HepG2 (cell line): ENCODE data around the gene NDE1. TPM values are rescaled to one million over a fixed set of nuclear protein-coding genes. Genes with fewer than 3 reads are reported as not detected.

Experiments used
- BCL6 ChIP-seq: IDR thresholded peaks from 2 replicates; pipeline ENCODE4 v1.6.1; 2016; ENCODE audit warnings: missing genetic modification reagents, missing compliant biosample characterization
- POLR2G ChIP-seq: fragments of 200-400 bp; formaldehyde crosslinking; IDR thresholded peaks from 2 replicates; pipeline ENCODE4 v1.6.1; 2018; ENCODE audit warnings: mild to moderate bottlenecking, low read depth, low read length, moderate library complexity
- RARA ChIP-seq: IDR thresholded peaks from 2 replicates; pipeline ENCODE4 v1.6.1; 2016; ENCODE audit warnings: missing genetic modification reagents, missing compliant biosample characterization
- SMAD1 ChIP-seq: sonication (generic); formaldehyde crosslinking; IDR thresholded peaks from 2 replicates; pipeline ENCODE4 v1.4.0; 2020; ENCODE audit warnings: missing genetic modification reagents, low read depth, mild to moderate bottlenecking, borderline replicate concordance
- ZNF17 ChIP-seq: sonication (generic); formaldehyde crosslinking; IDR thresholded peaks from 2 replicates; pipeline ENCODE4 v1.5.0; 2020; ENCODE audit warnings: mild to moderate bottlenecking, missing genetic modification reagents
- ZNF512 ChIP-seq: sonication (generic); formaldehyde crosslinking; IDR thresholded peaks from 2 replicates; pipeline ENCODE4 v1.4.0; 2020; ENCODE audit warnings: mild to moderate bottlenecking, missing genetic modification reagents
- ZNF564 ChIP-seq: sonication (generic); formaldehyde crosslinking; IDR thresholded peaks from 2 replicates; pipeline ENCODE4 v1.8.1; 2023; ENCODE audit warnings: mild to moderate bottlenecking, missing genetic modification reagents
- ZNF639 ChIP-seq: conservative IDR thresholded peaks from 2 replicates; pipeline ENCODE4 v1.6.1; 2018; ENCODE audit warnings: missing genetic modification reagents
- ZNF691 ChIP-seq: sonication (generic); formaldehyde crosslinking; IDR thresholded peaks from 2 replicates; pipeline ENCODE4 v1.4.0; 2020; ENCODE audit warnings: missing genetic modification reagents, low read depth, mild to moderate bottlenecking, borderline replicate concordance
- ZNF776 ChIP-seq: sonication (generic); formaldehyde crosslinking; IDR thresholded peaks from 2 replicates; pipeline ENCODE4 v1.4.0; 2020; ENCODE audit warnings: mild to moderate bottlenecking, missing genetic modification reagents
- polyA plus RNA-seq, 8 experiments: library from polyadenylated mRNA; depleted of rRNA in 3 of 8; stranded (reverse) in 7 of 8; unstranded in 1 of 8; fragments of >200 nt; fragmentation: Illumina TruSeq in 4 of 8; extraction: Trizol in 4 of 8; gene quantifications; 2 replicates each; pipeline versions ENCODE4 v1.2.1 to v1.2.3, GENCODE V29; 2011 to 2016; ENCODE audit warnings: low read depth in 4 of 8, missing spikeins in 1 of 8, mixed read lengths in 1 of 8; ENCODE audit not compliant: insufficient read depth in 1 of 8
- total RNA-seq, 5 experiments: library from RNA; depleted of rRNA; stranded (reverse); fragments of >200 nt; fragmentation: Illumina TruSeq; extraction: Trizol; gene quantifications; 2 replicates each; pipeline ENCODE4 v1.2.3, GENCODE V29; 2016; ENCODE audit warnings: low read depth in 1 of 5
- TF ChIP-seq, protein P1 (sequence below): IDR thresholded peaks from 2 replicates; pipeline ENCODE4 v1.6.1; 2018; ENCODE audit warnings: missing genetic modification reagents
- TF ChIP-seq, protein P2 (sequence below), 2 experiments: sonication (generic) in 1 of 2; formaldehyde crosslinking in 1 of 2; IDR thresholded peaks; 2 replicates each; pipeline versions ENCODE4 v1.4.0 to v1.6.1; 2016 to 2020; ENCODE audit warnings: borderline replicate concordance in 1 of 2, low read depth in 1 of 2, mild to moderate bottlenecking in 1 of 2, missing genetic modification reagents in 1 of 2

The NDE1 gene
- total and polyA plus RNA-seq, 2 of the 13 experiments (the other 11 are each of a cell fraction or from before 2014, with no cell fraction given) = 40.9 to 72.5 TPM

DNA sequence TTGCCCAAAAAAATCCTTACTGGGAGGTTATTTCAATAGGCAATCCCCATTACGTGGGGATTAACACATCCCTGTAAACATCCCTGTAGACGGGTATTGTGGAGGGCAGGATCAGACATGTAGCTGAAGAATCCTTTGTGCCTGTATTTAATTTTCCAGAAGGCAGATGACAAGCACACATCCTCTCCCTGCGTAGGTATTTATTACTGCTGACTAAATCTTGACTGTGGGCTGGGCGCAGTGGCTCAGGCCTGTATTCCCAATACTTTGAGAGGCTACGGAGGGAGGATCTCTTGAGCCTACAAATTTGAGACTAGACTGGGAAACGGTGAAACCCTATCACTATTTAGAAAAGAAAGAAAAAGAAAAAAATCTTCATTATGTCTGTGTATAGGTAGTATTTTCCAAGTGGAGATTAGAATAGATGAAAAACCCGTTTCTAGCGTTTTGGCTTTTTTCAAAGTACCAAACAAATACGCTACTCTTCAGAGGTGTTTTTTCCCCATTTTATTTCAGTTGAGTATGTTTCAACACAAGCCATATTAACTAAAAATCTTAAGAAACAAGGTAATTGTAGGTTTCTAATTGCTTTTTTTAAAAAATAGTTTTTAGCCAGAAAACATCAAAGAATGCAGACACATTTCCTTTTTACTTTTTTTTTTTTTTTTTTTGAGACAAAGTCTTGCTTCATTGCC lies 5.6 kb upstream of the NDE1 start (continued):
- TF ChIP-seq ZNF639 (CRISPR knock-in tag) (0 out of 2 replicates have a peak, but pooled peaks have one; percentile 54), BCL6 (CRISPR knock-in tag) (peak; percentile 54; the same call in 1 of the 2 replicates), RARA (CRISPR knock-in tag) (peak; percentile 38; the same call in 1 of the 2 replicates), ZNF776 (no peak), POLR2G (peak; percentile 48; the same call in 1 of the 2 replicates), ZNF512 (CRISPR knock-in tag) (peak; percentile 65; the same call in 1 of the 2 replicates), ZNF17 (CRISPR knock-in tag) (no peak), ZNF691 (CRISPR knock-in tag) (0 out of 2 replicates have a peak, but pooled peaks have one; percentile 44), SMAD1 (CRISPR knock-in tag) (no peak), ZNF564 (CRISPR knock-in tag) (peak; percentile 6; the same call in 1 of the 2 replicates)
- TF ChIP-seq, protein P1, sequence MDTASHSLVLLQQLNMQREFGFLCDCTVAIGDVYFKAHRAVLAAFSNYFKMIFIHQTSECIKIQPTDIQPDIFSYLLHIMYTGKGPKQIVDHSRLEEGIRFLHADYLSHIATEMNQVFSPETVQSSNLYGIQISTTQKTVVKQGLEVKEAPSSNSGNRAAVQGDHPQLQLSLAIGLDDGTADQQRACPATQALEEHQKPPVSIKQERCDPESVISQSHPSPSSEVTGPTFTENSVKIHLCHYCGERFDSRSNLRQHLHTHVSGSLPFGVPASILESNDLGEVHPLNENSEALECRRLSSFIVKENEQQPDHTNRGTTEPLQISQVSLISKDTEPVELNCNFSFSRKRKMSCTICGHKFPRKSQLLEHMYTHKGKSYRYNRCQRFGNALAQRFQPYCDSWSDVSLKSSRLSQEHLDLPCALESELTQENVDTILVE (CRISPR knock-in tag) = peak; percentile 53
- TF ChIP-seq, protein P2, sequence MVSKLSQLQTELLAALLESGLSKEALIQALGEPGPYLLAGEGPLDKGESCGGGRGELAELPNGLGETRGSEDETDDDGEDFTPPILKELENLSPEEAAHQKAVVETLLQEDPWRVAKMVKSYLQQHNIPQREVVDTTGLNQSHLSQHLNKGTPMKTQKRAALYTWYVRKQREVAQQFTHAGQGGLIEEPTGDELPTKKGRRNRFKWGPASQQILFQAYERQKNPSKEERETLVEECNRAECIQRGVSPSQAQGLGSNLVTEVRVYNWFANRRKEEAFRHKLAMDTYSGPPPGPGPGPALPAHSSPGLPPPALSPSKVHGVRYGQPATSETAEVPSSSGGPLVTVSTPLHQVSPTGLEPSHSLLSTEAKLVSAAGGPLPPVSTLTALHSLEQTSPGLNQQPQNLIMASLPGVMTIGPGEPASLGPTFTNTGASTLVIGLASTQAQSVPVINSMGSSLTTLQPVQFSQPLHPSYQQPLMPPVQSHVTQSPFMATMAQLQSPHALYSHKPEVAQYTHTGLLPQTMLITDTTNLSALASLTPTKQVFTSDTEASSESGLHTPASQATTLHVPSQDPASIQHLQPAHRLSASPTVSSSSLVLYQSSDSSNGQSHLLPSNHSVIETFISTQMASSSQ (IDR thresholded peaks at IDR 0.05; ENCODE audit: low read depth) = no peak
- TF ChIP-seq, protein P2 (CRISPR knock-in tag; IDR thresholded peaks at IDR 0.05; ENCODE audit: borderline replicate concordance) = 0 out of 2 replicates have a peak, but pooled peaks have one; percentile 31
